ENCODE measurements around the gene ACOT13.
"Not testable (repeated sequence)": the region's sequence is repeated elsewhere in the genome, so short reads cannot be mapped to it uniquely, and the experiment has no call there.

ACOT13 gene

GRCh38 chr6:24664046-24664987, 2.6 kb upstream of the ACOT13 start:
- H2AFZ ChIP-seq (ENCODE audit: insufficient read depth, low read length, poor library complexity): no peak overlapping the region
- H2BK12ac ChIP-seq (ENCODE audit: low read length): no peak overlapping the region
- H2BK120ac ChIP-seq (ENCODE audit: insufficient read depth, low read length, poor library complexity): no peak overlapping the region
- H3K4me1 ChIP-seq (ENCODE audit: control insufficient read depth in 1 of 2, insufficient read depth in 2 of 2, low read length in 2 of 2): peaks cover 0 to 3% of the 10 kb centered on the region in 2 experiments
- H3K79me1 ChIP-seq (ENCODE audit: low read length): peaks cover 10% of the 10 kb centered on the region
- WGBS (ENCODE audit: extremely low coverage, insufficient coverage, insufficient read length): no CpG with 5 or more reads among the region's 7 CpGs
- no peak overlapping the region for H4K8ac ChIP-seq (ENCODE audit: low read depth, low read length)
- H3K79me2 ChIP-seq (ENCODE audit: control insufficient read depth, insufficient read depth, low read length, poor library complexity): peaks cover 7% of the 10 kb centered on the region
- no peak overlapping the region for H3K4ac ChIP-seq (ENCODE audit: low read depth, low read length)
- no peak overlapping the region for H3K9ac ChIP-seq (ENCODE audit: low read length)
- no peak overlapping the region for H2BK5ac ChIP-seq (ENCODE audit: low read depth, low read length, poor library complexity)
- H4K12ac ChIP-seq (ENCODE audit: low read depth, low read length): no peak overlapping the region
- no peak overlapping the region for H3K4me2 ChIP-seq (ENCODE audit: low read length)
- H3K9me3 ChIP-seq (ENCODE audit: insufficient read depth, low read depth, low read length): peaks cover 2% of the 10 kb centered on the region
- H3K27ac ChIP-seq (ENCODE audit: low read depth, low read length): no peak overlapping the region
- no peak overlapping the region for H4K91ac ChIP-seq (ENCODE audit: low read depth, low read length)
- no peak overlapping the region for H3K14ac ChIP-seq (ENCODE audit: low read length)
- no peak overlapping the region for H3K18ac ChIP-seq (ENCODE audit: low read length)
- no peak overlapping the region for H3K23ac ChIP-seq (ENCODE audit: low read length)
- no peaks in the 10 kb centered on the region for H3K27me3 ChIP-seq (ENCODE audit: insufficient read depth, low read length)
- H3K36me3 ChIP-seq (ENCODE audit: control insufficient read depth in 1 of 2, insufficient read depth in 2 of 2, low read length in 2 of 2): peaks cover 6 to 9% of the 10 kb centered on the region in 2 experiments
- H3K4me3 ChIP-seq (ENCODE audit: low read depth, low read length): no peak overlapping the region
- DNase-seq: no peak
- H2AK5ac ChIP-seq (ENCODE audit: low read length): no peak overlapping the region

DNA sequence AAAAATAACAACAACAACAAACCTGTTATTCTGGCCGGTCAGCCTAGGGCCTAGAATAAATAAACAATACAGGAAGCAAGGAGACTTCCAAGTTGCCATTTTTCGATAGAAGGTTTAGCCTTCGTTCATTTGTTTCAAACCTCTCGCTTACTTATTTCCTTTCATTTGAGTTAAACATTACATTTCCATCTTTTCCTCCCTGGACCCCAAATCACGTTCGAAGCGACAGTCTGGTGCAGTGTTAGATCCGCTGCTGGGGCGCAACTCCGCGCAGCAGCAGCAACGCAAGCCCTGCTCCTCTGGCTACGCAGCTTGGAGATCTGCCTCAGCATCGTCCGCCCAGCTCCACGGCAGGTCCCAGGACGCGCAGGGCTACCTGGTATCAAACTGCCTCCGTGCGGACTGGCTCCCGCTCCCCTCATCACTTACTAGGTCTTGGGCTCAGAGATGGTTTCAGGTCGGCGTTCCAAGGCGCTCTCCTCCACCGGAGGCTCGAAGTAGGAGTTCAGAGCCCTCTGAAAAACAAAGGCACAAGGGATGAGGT, 708 bp upstream of the ACOT13 start:
- peak overlapping the region; percentile 72 for H3K9ac ChIP-seq (ENCODE audit: low read length)

GRCh38 chr6:24667378-24667803, 514 bp downstream of the ACOT13 start:
- H3K9ac ChIP-seq (ENCODE audit: low read length): peak overlapping the region; percentile 61
- H3K18ac ChIP-seq (ENCODE audit: low read length): peak overlapping the region; percentile 72
- peaks cover 6% of the 10 kb centered on the region in 2 experiments for H3K36me3 ChIP-seq (ENCODE audit: control insufficient read depth in 1 of 2, insufficient read depth in 2 of 2, low read length in 2 of 2)
- H3K14ac ChIP-seq (ENCODE audit: low read length): peak overlapping the region; percentile 58
- H2AK5ac ChIP-seq (ENCODE audit: low read length): no peak overlapping the region
- H3K79me2 ChIP-seq (ENCODE audit: control insufficient read depth, insufficient read depth, low read length, poor library complexity): peaks cover 7% of the 10 kb centered on the region
- H3K27me3 ChIP-seq (ENCODE audit: insufficient read depth, low read length): no peaks in the 10 kb centered on the region
- H3K9me3 ChIP-seq (ENCODE audit: insufficient read depth, low read depth, low read length): peaks cover 2% of the 10 kb centered on the region
- no peak for DNase-seq
- H2AFZ ChIP-seq (ENCODE audit: insufficient read depth, low read length, poor library complexity): peak overlapping the region; percentile 72
- peak overlapping the region; percentile 69 for H3K4me3 ChIP-seq (ENCODE audit: low read depth, low read length)
- peaks cover 10% of the 10 kb centered on the region for H3K79me1 ChIP-seq (ENCODE audit: low read length)
- H2BK12ac ChIP-seq (ENCODE audit: low read length): no peak overlapping the region
- peak overlapping the region; percentile 78 for H4K91ac ChIP-seq (ENCODE audit: low read depth, low read length)
- H3K23ac ChIP-seq (ENCODE audit: low read length): no peak overlapping the region
- H4K12ac ChIP-seq (ENCODE audit: low read depth, low read length): peak overlapping the region; percentile 80
- peak overlapping the region; percentile 51 for H2BK5ac ChIP-seq (ENCODE audit: low read depth, low read length, poor library complexity)
- H3K4me1 ChIP-seq (ENCODE audit: control insufficient read depth in 1 of 2, insufficient read depth in 2 of 2, low read length in 2 of 2): peaks cover 0 to 3% of the 10 kb centered on the region in 2 experiments
- peak overlapping the region; percentile 57 for H2BK120ac ChIP-seq (ENCODE audit: insufficient read depth, low read length, poor library complexity)
- peak overlapping the region; percentile 67 for H3K4me2 ChIP-seq (ENCODE audit: low read length)
- peak overlapping the region; percentile 93 for H4K8ac ChIP-seq (ENCODE audit: low read depth, low read length)
- H3K4ac ChIP-seq (ENCODE audit: low read depth, low read length): peak overlapping the region; percentile 15
- no CpG with 5 or more reads among the region's 9 CpGs for WGBS (ENCODE audit: extremely low coverage, insufficient coverage, insufficient read length)
- peak overlapping the region; percentile 89 for H3K27ac ChIP-seq (ENCODE audit: low read depth, low read length)

More for the DNA sequence above, 708 bp upstream of the ACOT13 start:
- Histone ChIP-seq H3K79me1 (ENCODE audit: low read length) (peaks cover 10% of the 10 kb centered on the region), H3K4ac (ENCODE audit: low read depth, low read length) (peak overlapping the region; percentile 47), H3K79me2 (ENCODE audit: control insufficient read depth, insufficient read depth, low read length, poor library complexity) (peaks cover 7% of the 10 kb centered on the region), H2BK12ac (ENCODE audit: low read length) (no peak overlapping the region), H3K23ac (ENCODE audit: low read length) (no peak overlapping the region), H4K12ac (ENCODE audit: low read depth, low read length) (peak overlapping the region; percentile 59), H3K4me1 (ENCODE audit: control insufficient read depth in 1 of 2, insufficient read depth in 2 of 2, low read length in 2 of 2) (peaks cover 0 to 3% of the 10 kb centered on the region in 2 experiments), H2AK5ac (ENCODE audit: low read length) (no peak overlapping the region), H3K4me3 (ENCODE audit: low read depth, low read length) (peak overlapping the region; percentile 88), H3K18ac (ENCODE audit: low read length) (peak overlapping the region; percentile 67), H2AFZ (ENCODE audit: insufficient read depth, low read length, poor library complexity) (peak overlapping the region; percentile 77), H2BK120ac (ENCODE audit: insufficient read depth, low read length, poor library complexity) (peak overlapping the region; percentile 54), H3K27ac (ENCODE audit: low read depth, low read length) (peak overlapping the region; percentile 74), H3K27me3 (ENCODE audit: insufficient read depth, low read length) (no peaks in the 10 kb centered on the region), H4K91ac (ENCODE audit: low read depth, low read length) (peak overlapping the region; percentile 74), H2BK5ac (ENCODE audit: low read depth, low read length, poor library complexity) (peak overlapping the region; percentile 48), H3K4me2 (ENCODE audit: low read length) (peak overlapping the region; percentile 79), H4K8ac (ENCODE audit: low read depth, low read length) (peak overlapping the region; percentile 91), H3K14ac (ENCODE audit: low read length) (peak overlapping the region; percentile 83), H3K36me3 (ENCODE audit: control insufficient read depth in 1 of 2, insufficient read depth in 2 of 2, low read length in 2 of 2) (peaks cover 6 to 9% of the 10 kb centered on the region in 2 experiments), H3K9me3 (ENCODE audit: insufficient read depth, low read depth, low read length) (peaks cover 2% of the 10 kb centered on the region)
- no CpG with 5 or more reads among the region's 26 CpGs for WGBS (ENCODE audit: extremely low coverage, insufficient coverage, insufficient read length)
- peak; percentile 17 to 53 for DNase-seq

- not testable (repeated sequence) for H2BK5ac ChIP-seq (ENCODE audit: low read depth, low read length, poor library complexity); H3K9ac ChIP-seq (ENCODE audit: low read length); H3K23ac ChIP-seq (ENCODE audit: low read length); H3K79me1 ChIP-seq (ENCODE audit: low read length); H4K91ac ChIP-seq (ENCODE audit: low read depth, low read length); H3K4me3 ChIP-seq (ENCODE audit: low read depth, low read length); H2AK5ac ChIP-seq (ENCODE audit: low read length); H4K12ac ChIP-seq (ENCODE audit: low read depth, low read length); H3K27ac ChIP-seq (ENCODE audit: low read depth, low read length); H3K14ac ChIP-seq (ENCODE audit: low read length); H2AFZ ChIP-seq (ENCODE audit: insufficient read depth, low read length, poor library complexity); H3K27me3 ChIP-seq (ENCODE audit: insufficient read depth, low read length); H3K36me3 ChIP-seq (ENCODE audit: control insufficient read depth in 1 of 2, insufficient read depth in 2 of 2, low read length in 2 of 2); DNase-seq; H3K4me1 ChIP-seq (ENCODE audit: control insufficient read depth in 1 of 2, insufficient read depth in 2 of 2, low read length in 2 of 2); H3K4me2 ChIP-seq (ENCODE audit: low read length); H3K18ac ChIP-seq (ENCODE audit: low read length); H2BK12ac ChIP-seq (ENCODE audit: low read length); H3K79me2 ChIP-seq (ENCODE audit: control insufficient read depth, insufficient read depth, low read length, poor library complexity); H4K8ac ChIP-seq (ENCODE audit: low read depth, low read length); H3K9me3 ChIP-seq (ENCODE audit: insufficient read depth, low read depth, low read length); H2BK120ac ChIP-seq (ENCODE audit: insufficient read depth, low read length, poor library complexity); H3K4ac ChIP-seq (ENCODE audit: low read depth, low read length)
- no CpG with 5 or more reads among the region's 18 CpGs for WGBS (ENCODE audit: extremely low coverage, insufficient coverage, insufficient read length)
Measured at GRCh38 chr6:24668066-24668996, 1.5 kb downstream of the ACOT13 start.

Measured in trophoblast cell (in vitro differentiated cells and primary cell).